K562 (cell line): ENCODE data around the gene SSU72. TPM values are rescaled to one million over a fixed set of nuclear protein-coding genes. Genes with fewer than 3 reads are reported as not detected.

ENCODE experiments used
- ARID1B ChIP-seq: fragments of 450-650 bp; IDR thresholded peaks from 2 replicates; pipeline ENCODE4 v1.6.1; 2016; ENCODE audit warnings: antibody characterized with exemption, mild to moderate bottlenecking, inconsistent platforms
- ARNT ChIP-seq, 2 experiments: fragments of 450-650 bp; IDR thresholded peaks; 2 replicates each; pipeline ENCODE4 v1.6.1; 2016; ENCODE audit warnings: mild to moderate bottlenecking in 1 of 2
- BRCA1 ChIP-seq, 2 experiments: fragments of 450-650 bp in 1 of 2; sonication (generic) in 1 of 2; formaldehyde crosslinking in 1 of 2; IDR thresholded peaks; 2 replicates each; pipeline versions ENCODE4 v1.5.0 to v1.6.1; 2017 to 2020; ENCODE audit warnings: mild to moderate bottlenecking in 1 of 2, missing genetic modification reagents in 1 of 2
- CREB1 ChIP-seq, 2 experiments: sonication (generic) in 1 of 2; formaldehyde crosslinking in 1 of 2; IDR thresholded peaks; 2 replicates each; pipeline versions ENCODE4 v1.6.1 to v1.8.0; 2012 to 2022; ENCODE audit warnings: inconsistent platforms in 1 of 2, mild to moderate bottlenecking in 1 of 2, missing genetic modification reagents in 1 of 2, moderate library complexity in 1 of 2
- EGR1 ChIP-seq: fragments of 450-650 bp; conservative IDR thresholded peaks from 2 replicates; pipeline ENCODE4 v1.6.1; 2017; ENCODE audit warnings: mild to moderate bottlenecking
- ELF2 ChIP-seq: fragments of 250-450 bp; sonication (Bioruptor Pico); IDR thresholded peaks from 2 replicates; pipeline ENCODE4 v1.5.0; 2021; ENCODE audit warnings: mild to moderate bottlenecking
- ELF4 ChIP-seq: fragments of 450-650 bp; formaldehyde crosslinking; IDR thresholded peaks from 2 replicates; pipeline ENCODE4 v1.4.0; 2022; ENCODE audit warnings: missing genetic modification characterization
- ERF ChIP-seq: fragments of 450-650 bp; formaldehyde crosslinking; IDR thresholded peaks from 2 replicates; pipeline ENCODE4 v1.4.0; 2020; ENCODE audit warnings: mild to moderate bottlenecking, mixed read lengths
- GABPB1 ChIP-seq: sonication (generic); formaldehyde crosslinking; IDR thresholded peaks from 2 replicates; pipeline ENCODE4 v1.8.0; 2022; ENCODE audit warnings: mild to moderate bottlenecking, missing genetic modification reagents
- MCM3 ChIP-seq: fragments of 450-650 bp; IDR thresholded peaks from 2 replicates; pipeline ENCODE4 v1.6.1; 2016
- TBL1XR1 ChIP-seq, 2 experiments: IDR thresholded peaks; 2 replicates each; pipeline ENCODE4 v1.6.1; 2012; ENCODE audit warnings: improper control_type of control experiment in 2 of 2, low read length in 2 of 2, mild to moderate bottlenecking in 1 of 2
- ZKSCAN8 ChIP-seq: fragments of 200-800 bp; sonication (Bioruptor generic); IDR thresholded peaks from 2 replicates; pipeline ENCODE4 v1.6.1; 2016; ENCODE audit warnings: missing genetic modification characterization, missing compliant biosample characterization
- ZNF561 ChIP-seq: fragments of 450-650 bp; formaldehyde crosslinking; conservative IDR thresholded peaks from 2 replicates; pipeline ENCODE4 v1.4.0; 2020; ENCODE audit warnings: mild to moderate bottlenecking, moderate library complexity
- polyA plus RNA-seq, 8 experiments: library from polyadenylated mRNA; depleted of rRNA in 4 of 8; stranded (reverse) in 5 of 8; unstranded in 3 of 8; fragments of >200 nt; fragmentation: Nextera tagmentation in 2 of 8; fragmentation: Illumina TruSeq in 1 of 8; extraction: Ambion mirVana in 2 of 8; extraction: Trizol in 1 of 8; gene quantifications; 2 replicates each; pipeline versions ENCODE4 v1.2.1 to v1.2.3, GENCODE V29; 2011 to 2014; ENCODE audit warnings: inconsistent platforms in 1 of 8, missing spikeins in 1 of 8
- total RNA-seq, 7 experiments: library from RNA; depleted of rRNA in 6 of 7; stranded (reverse); fragments of >200 nt in 6 of 7; fragmentation: Illumina TruSeq in 2 of 7; extraction: Trizol in 2 of 7; gene quantifications; 2 replicates each; pipeline versions ENCODE4 v1.2.1 to v1.2.3, GENCODE V29; 2011 to 2021; ENCODE audit warnings: low replicate concordance in 1 of 7
- TF ChIP-seq, protein P1 (sequence below): fragments of 250-450 bp; sonication (Bioruptor Pico); IDR thresholded peaks from 2 replicates; pipeline ENCODE4 v1.5.1; 2021; ENCODE audit warnings: mild to moderate bottlenecking
- TF ChIP-seq, protein P2 (sequence below): fragments of 250-450 bp; sonication (Bioruptor Pico); IDR thresholded peaks from 2 replicates; pipeline ENCODE4 v1.5.0; 2021; ENCODE audit warnings: mild to moderate bottlenecking, moderate library complexity
- TF ChIP-seq, protein P3 (sequence below): fragments of 250-450 bp; sonication (Bioruptor Pico); IDR thresholded peaks from 2 replicates; pipeline ENCODE4 v1.5.0; 2021
- TF ChIP-seq, protein P4 (sequence below), 2 experiments: fragments of 450-650 bp; IDR thresholded peaks; 2 replicates each; pipeline ENCODE4 v1.6.1; 2016
- TF ChIP-seq, protein P5 (sequence below): IDR thresholded peaks from 2 replicates; pipeline ENCODE4 v1.6.1; 2016; ENCODE audit warnings: missing genetic modification characterization, missing compliant biosample characterization

The SSU72 gene
- total and polyA plus RNA-seq, 9 of the 15 experiments (the other 6 are each of a cell fraction or from before 2014, with no cell fraction given): 70.8 to 201 (median 94.6) TPM

DNA sequence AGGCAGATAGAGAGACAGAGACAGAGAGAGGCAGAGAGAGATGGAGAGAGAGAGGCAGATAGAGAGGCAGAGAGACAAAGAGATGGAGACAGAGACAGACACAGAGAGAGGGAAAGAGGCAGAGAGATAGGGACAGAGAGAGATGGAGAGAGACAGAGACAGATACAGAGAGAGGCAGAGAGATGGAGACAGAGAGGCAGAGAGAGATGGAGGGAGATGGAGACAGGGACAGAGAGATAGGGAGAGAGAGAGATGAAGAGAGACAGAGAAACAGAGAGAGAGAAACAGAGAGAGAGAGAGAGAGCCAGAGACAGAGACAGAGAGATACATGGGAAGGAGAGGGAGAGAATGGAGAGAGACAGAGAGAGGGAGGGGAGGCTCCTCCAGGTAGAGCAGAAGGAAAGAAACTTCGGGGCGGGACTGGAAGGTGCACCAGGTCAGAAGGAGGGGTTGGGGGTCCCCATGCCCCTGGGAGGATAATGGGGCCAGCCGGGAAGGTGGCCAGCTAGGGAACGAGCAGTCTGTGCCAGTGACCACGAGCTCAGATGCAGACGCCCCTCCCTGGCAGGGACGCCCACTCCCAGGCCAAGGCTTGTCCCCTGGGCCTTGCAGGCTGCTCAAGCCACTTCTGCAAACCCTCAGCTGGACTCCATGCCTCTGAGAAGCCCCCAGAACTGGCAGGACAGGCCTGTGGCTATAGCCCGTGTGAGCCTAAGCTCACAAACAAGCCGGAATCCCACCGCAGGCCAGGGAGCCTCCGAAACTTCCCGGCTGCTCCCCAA, 22.0 kb upstream of the SSU72 start (continued):
- TF ChIP-seq ARID1B (0 out of 2 replicates have a peak, but pooled peaks have one; percentile 7), CREB1 (IDR thresholded peaks at IDR 0.05) (no peak), CREB1 (CRISPR knock-in tag; IDR thresholded peaks at IDR 0.05) (no peak), ZKSCAN8 (CRISPR knock-in tag) (no peak), ELF2 (CRISPR knock-in tag) (no peak), TBL1XR1 (IDR thresholded peaks at IDR 0.05; ENCODE audit: low read length in 2 of 2) (no peak), ARNT (IDR thresholded peaks at IDR 0.05) (peak; percentile 54 to 58; a peak in 1 of 4 replicates), ERF (no peak), ELF4 (CRISPR knock-in tag) (peak; percentile 54; the same call in 1 of the 2 replicates), BRCA1 (IDR thresholded peaks at IDR 0.05) (no peak), BRCA1 (CRISPR knock-in tag; IDR thresholded peaks at IDR 0.05) (0 out of 2 replicates have a peak, but pooled peaks have one; percentile 14), EGR1 (peak; percentile 44; the same call in 1 of the 2 replicates), GABPB1 (CRISPR knock-in tag) (0 out of 2 replicates have a peak, but pooled peaks have one; percentile 27), ZNF561 (CRISPR knock-in tag) (no peak), MCM3 (0 out of 2 replicates have a peak, but pooled peaks have one; percentile 23)
- TF ChIP-seq, protein P1, sequence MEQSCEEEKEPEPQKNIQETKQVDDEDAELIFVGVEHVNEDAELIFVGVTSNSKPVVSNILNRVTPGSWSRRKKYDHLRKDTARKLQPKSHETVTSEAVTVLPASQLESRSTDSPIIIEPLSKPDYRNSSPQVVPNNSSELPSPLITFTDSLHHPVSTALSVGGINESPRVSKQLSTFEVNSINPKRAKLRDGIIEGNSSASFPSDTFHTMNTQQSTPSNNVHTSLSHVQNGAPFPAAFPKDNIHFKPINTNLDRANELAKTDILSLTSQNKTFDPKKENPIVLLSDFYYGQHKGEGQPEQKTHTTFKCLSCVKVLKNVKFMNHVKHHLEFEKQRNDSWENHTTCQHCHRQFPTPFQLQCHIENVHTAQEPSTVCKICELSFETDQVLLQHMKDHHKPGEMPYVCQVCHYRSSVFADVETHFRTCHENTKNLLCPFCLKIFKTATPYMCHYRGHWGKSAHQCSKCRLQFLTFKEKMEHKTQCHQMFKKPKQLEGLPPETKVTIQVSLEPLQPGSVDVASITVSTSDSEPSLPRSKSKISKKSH (CRISPR knock-in tag): no peak
- TF ChIP-seq, protein P2, sequence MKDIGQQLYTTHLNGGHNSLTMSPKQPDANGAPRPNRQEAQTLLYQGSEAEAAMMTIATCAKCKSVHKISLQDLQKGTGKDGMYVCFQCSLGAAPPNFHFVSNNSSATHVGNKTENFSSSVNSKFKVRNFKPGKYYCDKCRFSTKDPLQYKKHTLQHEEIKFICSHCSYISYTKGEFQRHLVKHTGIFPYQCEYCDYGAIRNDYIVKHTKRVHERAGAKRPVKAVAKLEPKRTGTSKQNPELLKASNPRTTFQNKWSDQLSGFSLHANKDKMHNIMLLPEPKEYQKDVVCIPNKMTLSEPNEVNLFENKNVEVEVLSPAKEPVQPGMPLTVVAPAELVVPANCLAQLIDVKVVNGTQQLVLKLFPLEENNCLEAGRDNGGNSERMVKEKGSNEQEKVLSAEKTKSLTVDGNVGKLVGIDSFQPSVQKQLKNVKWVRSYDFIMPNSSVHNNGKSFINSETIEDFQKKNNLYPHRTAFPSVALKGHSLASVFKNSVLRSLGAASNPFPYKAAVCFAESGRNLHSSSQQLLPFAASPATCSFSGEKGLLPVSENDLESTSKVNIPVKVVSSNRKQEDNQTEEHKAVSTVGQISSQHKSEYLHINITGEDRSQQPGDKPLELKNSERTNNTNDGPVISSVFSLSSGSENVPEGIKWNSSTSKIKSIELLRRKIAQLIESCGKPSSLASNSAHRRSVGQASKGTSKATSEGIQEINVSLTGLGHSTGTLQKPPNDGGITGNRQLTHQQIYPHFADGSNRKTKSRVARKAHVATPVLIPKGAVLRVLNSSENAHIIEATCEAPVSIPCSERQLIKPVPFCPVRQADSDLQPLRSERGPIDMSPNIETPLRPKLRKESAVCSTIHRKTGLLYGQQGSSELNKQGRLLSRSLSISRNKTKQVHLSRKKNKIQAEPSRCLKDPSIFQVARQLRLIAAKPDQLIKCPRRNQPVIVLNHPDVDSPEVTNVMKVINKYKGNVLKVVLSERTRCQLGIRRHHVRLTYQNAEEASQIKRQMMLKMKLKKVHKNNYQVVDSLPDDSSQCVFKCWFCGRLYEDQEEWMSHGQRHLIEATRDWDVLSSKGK: no peak
- TF ChIP-seq, protein P3, sequence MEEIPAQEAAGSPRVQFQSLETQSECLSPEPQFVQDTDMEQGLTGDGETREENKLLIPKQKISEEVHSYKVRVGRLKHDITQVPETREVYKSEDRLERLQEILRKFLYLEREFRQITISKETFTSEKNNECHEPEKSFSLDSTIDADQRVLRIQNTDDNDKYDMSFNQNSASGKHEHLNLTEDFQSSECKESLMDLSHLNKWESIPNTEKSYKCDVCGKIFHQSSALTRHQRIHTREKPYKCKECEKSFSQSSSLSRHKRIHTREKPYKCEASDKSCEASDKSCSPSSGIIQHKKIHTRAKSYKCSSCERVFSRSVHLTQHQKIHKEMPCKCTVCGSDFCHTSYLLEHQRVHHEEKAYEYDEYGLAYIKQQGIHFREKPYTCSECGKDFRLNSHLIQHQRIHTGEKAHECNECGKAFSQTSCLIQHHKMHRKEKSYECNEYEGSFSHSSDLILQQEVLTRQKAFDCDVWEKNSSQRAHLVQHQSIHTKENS: no peak
- TF ChIP-seq, protein P4, sequence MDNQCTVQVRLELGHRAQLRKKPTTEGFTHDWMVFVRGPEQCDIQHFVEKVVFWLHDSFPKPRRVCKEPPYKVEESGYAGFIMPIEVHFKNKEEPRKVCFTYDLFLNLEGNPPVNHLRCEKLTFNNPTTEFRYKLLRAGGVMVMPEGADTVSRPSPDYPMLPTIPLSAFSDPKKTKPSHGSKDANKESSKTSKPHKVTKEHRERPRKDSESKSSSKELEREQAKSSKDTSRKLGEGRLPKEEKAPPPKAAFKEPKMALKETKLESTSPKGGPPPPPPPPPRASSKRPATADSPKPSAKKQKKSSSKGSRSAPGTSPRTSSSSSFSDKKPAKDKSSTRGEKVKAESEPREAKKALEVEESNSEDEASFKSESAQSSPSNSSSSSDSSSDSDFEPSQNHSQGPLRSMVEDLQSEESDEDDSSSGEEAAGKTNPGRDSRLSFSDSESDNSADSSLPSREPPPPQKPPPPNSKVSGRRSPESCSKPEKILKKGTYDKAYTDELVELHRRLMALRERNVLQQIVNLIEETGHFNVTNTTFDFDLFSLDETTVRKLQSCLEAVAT (IDR thresholded peaks at IDR 0.05): peak in 1 of 2 experiments; percentile 60; a peak in 1 of 4 replicates
- TF ChIP-seq, protein P5, sequence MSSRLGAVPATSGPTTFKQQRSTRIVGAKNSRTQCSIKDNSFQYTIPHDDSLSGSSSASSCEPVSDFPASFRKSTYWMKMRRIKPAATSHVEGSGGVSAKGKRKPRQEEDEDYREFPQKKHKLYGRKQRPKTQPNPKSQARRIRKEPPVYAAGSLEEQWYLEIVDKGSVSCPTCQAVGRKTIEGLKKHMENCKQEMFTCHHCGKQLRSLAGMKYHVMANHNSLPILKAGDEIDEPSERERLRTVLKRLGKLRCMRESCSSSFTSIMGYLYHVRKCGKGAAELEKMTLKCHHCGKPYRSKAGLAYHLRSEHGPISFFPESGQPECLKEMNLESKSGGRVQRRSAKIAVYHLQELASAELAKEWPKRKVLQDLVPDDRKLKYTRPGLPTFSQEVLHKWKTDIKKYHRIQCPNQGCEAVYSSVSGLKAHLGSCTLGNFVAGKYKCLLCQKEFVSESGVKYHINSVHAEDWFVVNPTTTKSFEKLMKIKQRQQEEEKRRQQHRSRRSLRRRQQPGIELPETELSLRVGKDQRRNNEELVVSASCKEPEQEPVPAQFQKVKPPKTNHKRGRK (tag): 0 out of 2 replicates have a peak, but pooled peaks have one; percentile 23
